Sigmoid colon (tissue), 7 donors: ENCODE data around the gene WBP2. TPM values are rescaled to one million over a fixed set of nuclear protein-coding genes. Genes with fewer than 3 reads are reported as not detected.

Source experiments
- DNase-seq: peaks from one replicate; pipeline ENCODE4 v3.0.0-alpha.2; 2019
- H3K27ac ChIP-seq, 4 donors: fragments of 200-600 bp; sonication (generic); one replicate each; pipeline ENCODE4 v1.5.1; 2016 to 2019; ENCODE audit warnings: mild to moderate bottlenecking in 1 of 4
- H3K27me3 ChIP-seq, 3 donors: fragments of 200-600 bp; sonication (generic); one replicate each; pipeline ENCODE4 v1.5.1; 2019; ENCODE audit warnings: mild to moderate bottlenecking in 1 of 3
- H3K36me3 ChIP-seq, 4 donors: fragments of 200-600 bp; sonication (generic); one replicate each; pipeline ENCODE4 v1.5.1; 2016 to 2019
- H3K4me1 ChIP-seq, 4 donors: fragments of 200-600 bp; sonication (generic); one replicate each; pipeline ENCODE4 v1.5.1; 2017 to 2019
- H3K4me3 ChIP-seq, 4 donors: fragments of 200-600 bp; sonication (generic); one replicate each; pipeline ENCODE4 v1.5.1; 2017 to 2019; ENCODE audit warnings: mild to moderate bottlenecking in 2 of 4, moderate library complexity in 1 of 4
- H3K9me3 ChIP-seq, 4 donors: fragments of 200-600 bp in 3 of 4; sonication (generic) in 3 of 4; one replicate each; pipeline versions ENCODE4 v1.5.1 to v1.6.1; 2013 to 2019
- EP300 ChIP-seq, 4 donors: sonication (generic); formaldehyde crosslinking; IDR thresholded peaks; one replicate each; pipeline ENCODE4 v1.6.1; 2017; ENCODE audit warnings: antibody characterized with exemption in 4 of 4
- POLR2A ChIP-seq, 2 donors: fragments of 450-650 bp; IDR thresholded peaks; one replicate each; pipeline ENCODE4 v1.6.1; 2016; ENCODE audit warnings: antibody characterized with exemption in 2 of 2, mild to moderate bottlenecking in 2 of 2, moderate library complexity in 2 of 2
- POLR2AphosphoS5 ChIP-seq, 4 donors: sonication (generic); formaldehyde crosslinking; IDR thresholded peaks; one replicate each; pipeline ENCODE4 v1.6.1; 2017; ENCODE audit warnings: antibody characterized with exemption in 4 of 4
- WGBS, 2 donors: extraction: QIAGEN DNeasy Blood & Tissue Kit; methylation state at CpG; one replicate each; pipeline ENCODE4 v1.1.7; 2013; 5-methylcytosine and 5-hydroxymethylcytosine counted together
- intact Hi-C: fragments of 100-400 bp; cut with DNase I; formaldehyde crosslinking; loops from one replicate; pipeline ENCODE4 v1.15.1; 2023
- polyA plus RNA-seq, 3 donors: library from polyadenylated mRNA; stranded (reverse); fragments of 200-250 nt; gene quantifications; one replicate each; pipeline ENCODE4 v1.2.3, GENCODE V29; 2013
- total RNA-seq, 4 donors: library from RNA; depleted of rRNA; stranded (reverse); fragments of >200 nt; gene quantifications; one replicate each; pipeline ENCODE4 v1.1.0, GENCODE V29; 2016
- TF ChIP-seq, protein P1 (sequence below), 4 experiments: fragments of 450-650 bp in 3 of 4; fragments of 200-600 bp in 1 of 4; IDR thresholded peaks; one replicate each; pipeline ENCODE4 v1.5.1; 2016 to 2019; ENCODE audit warnings: antibody characterized with exemption in 4 of 4, mild to moderate bottlenecking in 3 of 4, moderate library complexity in 2 of 4
- donor health status: healthy with polysubstance abuse.
- donor health status: Bipolar disorder and iron deficiency.
- donor health status: healthy.

Gene WBP2
- total and polyA plus RNA-seq, 7 donors = 44.2 to 110 (median 73.1) TPM

DNA sequence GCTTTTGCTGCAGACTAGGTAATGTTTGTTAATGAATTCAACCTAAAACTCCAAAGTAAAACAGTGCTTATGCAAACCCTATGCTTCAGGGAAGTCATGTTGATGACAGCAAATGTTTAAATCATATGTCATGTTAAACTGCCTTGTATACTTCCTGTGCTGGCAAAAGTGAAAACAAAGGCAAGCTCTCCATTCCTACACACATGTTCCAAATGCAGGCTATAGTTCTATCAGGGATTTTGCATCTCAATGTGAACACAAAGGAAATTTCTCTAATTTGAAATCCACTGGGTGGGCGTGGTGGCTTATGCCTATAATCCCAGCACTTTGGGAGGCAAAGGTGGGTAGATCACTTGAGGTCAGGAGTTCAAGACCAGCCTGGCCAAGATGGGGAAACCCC lies 51.3 kb downstream of the WBP2 start:
- WGBS, 2 donors = 92 to 94% methylated on average over 1 of the region's 1 CpG
- intact Hi-C loops = no loop called here

DNA sequence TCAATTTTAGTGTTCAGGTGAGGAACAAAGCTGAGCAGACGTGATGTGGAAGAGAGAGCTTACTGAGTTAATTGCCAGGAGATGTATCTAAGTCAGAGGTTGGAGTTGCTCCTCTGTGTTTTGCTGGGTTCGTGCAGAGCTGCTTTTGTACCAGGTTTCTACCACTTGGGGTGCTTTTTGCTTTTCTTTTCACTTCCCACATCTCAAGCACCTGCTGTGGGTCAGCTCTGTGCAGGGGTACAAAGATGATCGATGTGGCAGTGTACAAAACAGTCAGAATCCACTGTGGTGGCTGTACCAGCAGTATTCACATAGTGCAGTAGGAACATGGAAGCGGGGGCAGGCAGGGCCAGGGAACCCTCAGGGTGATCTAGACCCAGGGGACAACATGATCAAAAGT lies 55.7 kb downstream of the WBP2 start:
- no peak overlapping the region for H3K27ac ChIP-seq
- H3K27me3 ChIP-seq = no peaks in the 10 kb centered on the region
- DNase-seq = no peak
- TF ChIP-seq EP300 (IDR thresholded peaks at IDR 0.05) (no peak), POLR2A (IDR thresholded peaks at IDR 0.05) (no peak), POLR2AphosphoS5 (IDR thresholded peaks at IDR 0.05) (no peak)
- TF ChIP-seq, protein P1, sequence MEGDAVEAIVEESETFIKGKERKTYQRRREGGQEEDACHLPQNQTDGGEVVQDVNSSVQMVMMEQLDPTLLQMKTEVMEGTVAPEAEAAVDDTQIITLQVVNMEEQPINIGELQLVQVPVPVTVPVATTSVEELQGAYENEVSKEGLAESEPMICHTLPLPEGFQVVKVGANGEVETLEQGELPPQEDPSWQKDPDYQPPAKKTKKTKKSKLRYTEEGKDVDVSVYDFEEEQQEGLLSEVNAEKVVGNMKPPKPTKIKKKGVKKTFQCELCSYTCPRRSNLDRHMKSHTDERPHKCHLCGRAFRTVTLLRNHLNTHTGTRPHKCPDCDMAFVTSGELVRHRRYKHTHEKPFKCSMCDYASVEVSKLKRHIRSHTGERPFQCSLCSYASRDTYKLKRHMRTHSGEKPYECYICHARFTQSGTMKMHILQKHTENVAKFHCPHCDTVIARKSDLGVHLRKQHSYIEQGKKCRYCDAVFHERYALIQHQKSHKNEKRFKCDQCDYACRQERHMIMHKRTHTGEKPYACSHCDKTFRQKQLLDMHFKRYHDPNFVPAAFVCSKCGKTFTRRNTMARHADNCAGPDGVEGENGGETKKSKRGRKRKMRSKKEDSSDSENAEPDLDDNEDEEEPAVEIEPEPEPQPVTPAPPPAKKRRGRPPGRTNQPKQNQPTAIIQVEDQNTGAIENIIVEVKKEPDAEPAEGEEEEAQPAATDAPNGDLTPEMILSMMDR (IDR thresholded peaks at IDR 0.05) = no peak
- H3K9me3 ChIP-seq = no peaks in the 10 kb centered on the region
- intact Hi-C loops = no loop called here
- H3K4me1 ChIP-seq = no peaks in the 10 kb centered on the region
- H3K4me3 ChIP-seq = no peak overlapping the region
- H3K36me3 ChIP-seq = peaks cover 9 to 41% (median 13%) of the 10 kb centered on the region in 4 donors
- WGBS, 2 donors = 87 to 93% methylated on average over 4 of the region's 4 CpGs

More for the DNA sequence above, 51.3 kb downstream of the WBP2 start:
- TF ChIP-seq POLR2AphosphoS5 (IDR thresholded peaks at IDR 0.05) (no peak), POLR2A (IDR thresholded peaks at IDR 0.05) (no peak), EP300 (IDR thresholded peaks at IDR 0.05) (no peak)
- TF ChIP-seq, protein P1 (IDR thresholded peaks at IDR 0.05) = no peak
- Histone ChIP-seq H3K4me3 (no peak overlapping the region), H3K27ac (no peak overlapping the region), H3K36me3 (peaks cover 0 to 14% (median 6%) of the 10 kb centered on the region in 4 donors), H3K27me3 (no peaks in the 10 kb centered on the region), H3K4me1 (no peaks in the 10 kb centered on the region), H3K9me3 (no peaks in the 10 kb centered on the region)
- DNase-seq = no peak

DNA sequence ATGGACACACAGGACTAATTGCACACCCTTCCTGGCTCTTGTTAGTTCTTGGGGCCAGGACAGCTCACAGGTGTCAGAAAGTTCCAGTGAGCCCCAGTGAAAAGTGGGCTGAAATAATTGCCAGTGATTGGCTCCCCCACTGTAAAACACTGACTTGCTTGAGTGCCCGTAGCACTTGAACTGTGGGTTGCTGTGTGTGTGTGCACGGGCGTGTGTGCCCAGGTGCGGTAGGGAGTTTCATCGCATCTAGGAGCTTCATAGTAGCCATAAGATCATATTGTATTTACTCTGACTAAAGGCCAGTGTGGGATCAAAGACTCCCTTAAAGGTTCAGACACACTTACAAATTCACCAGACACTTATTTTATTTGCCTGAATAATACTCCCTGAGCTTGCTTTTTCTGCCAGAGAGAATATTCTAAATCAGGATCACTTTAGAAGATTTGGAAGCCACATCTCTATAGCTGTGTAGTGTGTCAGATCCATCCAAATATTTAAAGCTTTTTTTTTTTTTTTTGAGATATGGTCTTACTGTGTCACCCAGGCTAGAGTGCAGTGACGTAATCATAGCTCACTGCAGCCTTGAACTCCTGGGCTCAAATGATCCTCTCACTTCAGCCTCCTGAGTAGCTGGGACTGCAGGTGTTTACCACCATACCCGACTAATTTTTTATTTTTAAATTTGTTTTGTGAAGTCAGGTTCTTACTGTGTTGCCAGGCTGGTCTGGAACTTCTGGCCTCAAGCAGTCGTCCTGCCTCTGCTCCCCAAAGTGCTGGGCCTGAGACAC lies 59.1 kb downstream of the WBP2 start:
- H3K27me3 ChIP-seq = no peaks in the 10 kb centered on the region
- TF ChIP-seq POLR2AphosphoS5 (IDR thresholded peaks at IDR 0.05) (no peak), EP300 (IDR thresholded peaks at IDR 0.05) (no peak), POLR2A (IDR thresholded peaks at IDR 0.05) (no peak)
- TF ChIP-seq, protein P1 (IDR thresholded peaks at IDR 0.05) = no peak
- no peaks in the 10 kb centered on the region for H3K9me3 ChIP-seq
- no peak overlapping the region for H3K4me3 ChIP-seq
- no peaks in the 10 kb centered on the region for H3K4me1 ChIP-seq
- H3K36me3 ChIP-seq = peaks cover 9 to 49% (median 13%) of the 10 kb centered on the region in 4 donors
- WGBS, 2 donors = 72 to 84% methylated on average over 8 of the region's 8 CpGs
- H3K27ac ChIP-seq = no peak overlapping the region
- intact Hi-C loops = no loop called here
- peak; percentile 32 for DNase-seq

Other genes starting within 250 kb of the WBP2 start
- gene SMIM5, start 221.9 kb downstream of the WBP2 start, total RNA-seq = 1 to 10 TPM in 3 of 4 donors, under 1 TPM in 1; 0.82 to 7.2 (median 3.8) TPM
- gene SMIM5, start 221.9 kb downstream of the WBP2 start, polyA plus RNA-seq = 10 to 100 TPM in 1 of 3 donors, 1 to 10 TPM in 2; 5.5 to 29.6 (median 6.0) TPM
- gene RECQL5, start 188.2 kb downstream of the WBP2 start, total RNA-seq = 10 to 100 TPM in 3 of 4 donors, 1 to 10 TPM in 1; 5.1 to 11.6 (median 11.3) TPM
- gene RECQL5, start 188.2 kb downstream of the WBP2 start, polyA plus RNA-seq = 10 to 100 TPM in 2 of 3 donors, 1 to 10 TPM in 1; 9.0 to 30.1 (median 10.2) TPM
- gene SAP30BP, start 188.0 kb downstream of the WBP2 start, total RNA-seq = 10 to 100 TPM; 53.5 to 96.9 (median 63.6) TPM
- gene SAP30BP, start 188.0 kb downstream of the WBP2 start, polyA plus RNA-seq = 10 to 100 TPM; 53.2 to 69.3 (median 57.7) TPM
- 10 to 100 TPM; 15.1 to 43.2 (median 23.1) TPM for gene ITGB4, start 133.9 kb downstream of the WBP2 start, total RNA-seq
- gene ITGB4, start 133.9 kb downstream of the WBP2 start, polyA plus RNA-seq = 100 to 1,000 TPM in 1 of 3 donors, 10 to 100 TPM in 2; 17.8 to 116 (median 25.8) TPM
- gene GALK1, start 90.1 kb downstream of the WBP2 start, total RNA-seq = 10 to 100 TPM; 17.2 to 24.6 (median 20.3) TPM
- gene GALK1, start 90.1 kb downstream of the WBP2 start, polyA plus RNA-seq = 10 to 100 TPM; 14.3 to 28.2 (median 14.4) TPM
- gene UNK, start 70.5 kb downstream of the WBP2 start, total RNA-seq = 10 to 100 TPM; 18.9 to 29.6 (median 26.4) TPM
- gene UNK, start 70.5 kb downstream of the WBP2 start, polyA plus RNA-seq = 10 to 100 TPM; 12.7 to 24.4 (median 16.8) TPM
- gene UNC13D, start 10.9 kb downstream of the WBP2 start, total RNA-seq = 10 to 100 TPM in 2 of 4 donors, 1 to 10 TPM in 2; 4.3 to 11.4 (median 9.6) TPM
- 10 to 100 TPM in 2 of 3 donors, 1 to 10 TPM in 1; 6.0 to 61.9 (median 17.1) TPM for gene UNC13D, start 10.9 kb downstream of the WBP2 start, polyA plus RNA-seq
- gene TRIM47, start 23.2 kb upstream of the WBP2 start, total RNA-seq = 10 to 100 TPM; 27.8 to 40.9 (median 37.2) TPM
- gene TRIM47, start 23.2 kb upstream of the WBP2 start, polyA plus RNA-seq = 10 to 100 TPM; 28.7 to 41.0 (median 39.0) TPM
- 10 to 100 TPM; 22.4 to 27.5 (median 25.1) TPM for gene TRIM65, start 41.6 kb upstream of the WBP2 start, total RNA-seq
- gene TRIM65, start 41.6 kb upstream of the WBP2 start, polyA plus RNA-seq = 10 to 100 TPM in 2 of 3 donors, 1 to 10 TPM in 1; 7.2 to 19.1 (median 10.2) TPM
- 10 to 100 TPM; 32.8 to 50.6 (median 41.8) TPM for gene MRPL38, start 49.5 kb upstream of the WBP2 start, total RNA-seq
- 10 to 100 TPM; 55.9 to 71.5 (median 57.1) TPM for gene MRPL38, start 49.5 kb upstream of the WBP2 start, polyA plus RNA-seq
- gene FBF1, start 85.7 kb upstream of the WBP2 start, total RNA-seq = 10 to 100 TPM in 1 of 4 donors, 1 to 10 TPM in 3; 4.4 to 16.6 (median 6.3) TPM
- gene FBF1, start 85.7 kb upstream of the WBP2 start, polyA plus RNA-seq = 1 to 10 TPM; 1.2 to 9.0 (median 2.5) TPM
- gene ACOX1, start 123.8 kb upstream of the WBP2 start, total RNA-seq = 10 to 100 TPM; 32.7 to 38.9 (median 36.5) TPM
- 10 to 100 TPM; 31.3 to 93.2 (median 32.4) TPM for gene ACOX1, start 123.8 kb upstream of the WBP2 start, polyA plus RNA-seq
- gene TEN1, start 123.9 kb upstream of the WBP2 start, total RNA-seq = 10 to 100 TPM in 1 of 4 donors, 1 to 10 TPM in 3; 5.3 to 14.8 (median 7.8) TPM
- gene TEN1, start 123.9 kb upstream of the WBP2 start, polyA plus RNA-seq = 10 to 100 TPM; 30.5 to 78.8 (median 57.1) TPM
- gene CDK3, start 145.5 kb upstream of the WBP2 start, total RNA-seq = 1 to 10 TPM in 2 of 4 donors, under 1 TPM in 1, not detected in 1; 0.71 to 2.6 (median 1.4) TPM
- gene CDK3, start 145.5 kb upstream of the WBP2 start, polyA plus RNA-seq = 10 to 100 TPM; 11.9 to 15.0 (median 15.0) TPM
- gene EVPL, start 172.0 kb upstream of the WBP2 start, total RNA-seq = 10 to 100 TPM in 1 of 4 donors, 1 to 10 TPM in 3; 2.9 to 23.5 (median 7.2) TPM
- gene EVPL, start 172.0 kb upstream of the WBP2 start, polyA plus RNA-seq = 10 to 100 TPM in 1 of 3 donors, 1 to 10 TPM in 2; 4.6 to 16.0 (median 4.8) TPM
- 10 to 100 TPM; 53.1 to 60.6 (median 53.8) TPM for gene SRP68, start 217.2 kb upstream of the WBP2 start, total RNA-seq
- gene SRP68, start 217.2 kb upstream of the WBP2 start, polyA plus RNA-seq = 10 to 100 TPM; 37.2 to 52.4 (median 37.7) TPM
- 10 to 100 TPM in 1 of 4 donors, 1 to 10 TPM in 3; 5.4 to 20.2 (median 8.2) TPM for gene GALR2, start 219.4 kb upstream of the WBP2 start, total RNA-seq
- 1 to 10 TPM in 1 of 3 donors, not detected in 2; 1.6 TPM for gene GALR2, start 219.4 kb upstream of the WBP2 start, polyA plus RNA-seq
- 1 to 10 TPM in 2 of 4 donors, under 1 TPM in 2; 0.16 to 3.5 (median 0.81) TPM for gene ZACN, start 223.8 kb upstream of the WBP2 start, total RNA-seq
- 1 to 10 TPM; 1.2 to 1.3 (median 1.2) TPM for gene ZACN, start 223.8 kb upstream of the WBP2 start, polyA plus RNA-seq
- gene EXOC7, start 248.5 kb upstream of the WBP2 start, total RNA-seq = 10 to 100 TPM; 58.9 to 82.0 (median 75.3) TPM
- gene EXOC7, start 248.5 kb upstream of the WBP2 start, polyA plus RNA-seq = 10 to 100 TPM; 36.8 to 74.4 (median 38.4) TPM